HL-60 (cell line): ENCODE results near the gene UTP25.
A peak's percentile ranks its signal among the peaks of the same experiment; 100 is the strongest.

Experiments
- DNase-seq, 2 experiments: peaks; one replicate each; pipeline ENCODE4 v3.0.0-alpha.2; 2010 to 2020; ENCODE audit warnings: low read depth in 1 of 2, low spot score in 1 of 2
- H3K27ac ChIP-seq: fragments of 250-450 bp; sonication (Bioruptor Pico); replicated peaks from 2 replicates; pipeline ENCODE4 v1.5.1; 2020; ENCODE audit warnings: mild to moderate bottlenecking, moderate library complexity
- H3K27me3 ChIP-seq: fragments of 250-450 bp; sonication (Bioruptor Pico); 2 replicates; pipeline ENCODE4 v1.5.1; 2021; ENCODE audit warnings: mild to moderate bottlenecking, moderate library complexity; ENCODE audit not compliant: insufficient read depth, poor library complexity, severe bottlenecking
- H3K4me3 ChIP-seq: replicated peaks from 2 replicates; pipeline ENCODE4 v1.5.1; 2011; ENCODE audit warnings: mild to moderate bottlenecking, control low read depth, low read length; ENCODE audit not compliant: insufficient read depth
- CTCF ChIP-seq: IDR thresholded peaks from one replicate; pipeline ENCODE4 v1.5.1; 2011; ENCODE audit warnings: low read length, control low read depth, inconsistent platforms; ENCODE audit not compliant: insufficient read depth
- GABPA ChIP-seq: IDR thresholded peaks from 2 replicates; pipeline ENCODE4 v1.6.1; 2012; ENCODE audit warnings: low read depth
- POLR2AphosphoS5 ChIP-seq: IDR thresholded peaks from 2 replicates; pipeline ENCODE4 v1.6.1; 2012; ENCODE audit warnings: low read depth
- REST ChIP-seq: IDR thresholded peaks from 2 replicates; pipeline ENCODE4 v1.6.1; 2012; ENCODE audit warnings: low read depth; ENCODE audit not compliant: insufficient replicate concordance
- SPI1 ChIP-seq: IDR thresholded peaks from 2 replicates; pipeline ENCODE4 v1.6.1; 2012; ENCODE audit warnings: low read depth, mild to moderate bottlenecking, borderline replicate concordance

The UTP25 gene

GRCh38 chr1:209845408-209845725 is 17.6 kb downstream of the UTP25 start:
- Histone ChIP-seq H3K27ac (no peak overlapping the region), H3K27me3 (no peaks in the 10 kb centered on the region), H3K4me3 (no peak overlapping the region)
- TF ChIP-seq GABPA, result no peak
- no peak for TF ChIP-seq REST
- DNase-seq, result no peak

- no peak overlapping the region for H3K27ac ChIP-seq
- TF ChIP-seq GABPA (no peak), REST (no peak), SPI1 (no peak), CTCF (no peak), POLR2AphosphoS5 (no peak)
Measured at GRCh38 chr1:209849388-209849787, 21.6 kb downstream of the UTP25 start.

GRCh38 chr1:209850342-209850979 is 22.7 kb downstream of the UTP25 start:
- no peak overlapping the region for H3K4me3 ChIP-seq
- H3K27ac ChIP-seq, result no peak overlapping the region
- TF ChIP-seq GABPA, result no peak
- no peak for TF ChIP-seq REST
- TF ChIP-seq CTCF, result peak; percentile 72
- peak; percentile 29 to 48 for DNase-seq
- H3K27me3 ChIP-seq, result no peaks in the 10 kb centered on the region

More at GRCh38 chr1:209849388-209849787, 21.6 kb downstream of the UTP25 start:
- Histone ChIP-seq H3K27me3 (no peaks in the 10 kb centered on the region), H3K4me3 (no peak overlapping the region)
- no peak for DNase-seq

- TF ChIP-seq REST, result no peak
- TF ChIP-seq GABPA, result no peak
- no peak for TF ChIP-seq CTCF
- TF ChIP-seq POLR2AphosphoS5, result no peak
- TF ChIP-seq SPI1, result no peak
- DNase-seq, result no peak
- no peak overlapping the region for H3K4me3 ChIP-seq
- H3K27ac ChIP-seq, result no peak overlapping the region
- no peaks in the 10 kb centered on the region for H3K27me3 ChIP-seq
Measured at GRCh38 chr1:209853676-209854075, 25.9 kb downstream of the UTP25 start.
